K562 (cell line): ENCODE results near the gene ZFYVE19. TPM values are rescaled to one million over a fixed set of nuclear protein-coding genes. Genes with fewer than 3 reads are reported as not detected.

Source experiments
- ATAC-seq: fragments of 200-7000 bp; cut with Tn5 transposase; 3 replicates; pipeline ENCODE4 v1.9.1; 2020; ENCODE audit warnings: moderate library complexity
- BruUV-seq: library from RNA; stranded (reverse); fragments of 400-500 nt; replicated peaks from 2 replicates; lab custom pipeline; 2021; lab: Mats Ljungman, UMichigan
- CTCF ChIA-PET: fragments of 300-600 bp; formaldehyde crosslinking; extraction: SDS; loops from one replicate; lab custom pipeline; 2021; ENCODE audit warnings: low intra/inter-chr PET ratio; lab: Yijun Ruan, JAX
- POLR2A ChIA-PET: fragments of 300-600, 350-650 bp; sonication (Branson Sonifier 250); formaldehyde crosslinking; extraction: SDS; loops from one replicate; lab custom pipeline; 2021; ENCODE audit warnings: antibody characterized with exemption, inconsistent platforms; lab: Yijun Ruan, JAX
- DNase-seq, 4 experiments: peaks; one replicate each; pipeline versions ENCODE4 v3.0.0 to v3.0.0-alpha.2; 2011 to 2018; ENCODE audit warnings: low spot score in 3 of 4, mixed read lengths in 3 of 4; ENCODE audit errors: extremely low read depth in 1 of 4
- FAIRE-seq: peaks from 2 replicates; lab custom pipeline; 2011; peaks lifted over from hg19 to GRCh38; lab: Jason Lieb, UNC
- H2AFZ ChIP-seq: 2 replicates; pipeline ENCODE4 v1.6.0; 2011; ENCODE audit warnings: low read depth, low read length, control low read depth, inconsistent platforms
- H3K27ac ChIP-seq: fragments of 200-600 bp; 3 replicates; pipeline ENCODE4 v1.8.0; 2011; ENCODE audit warnings: low read depth, mild to moderate bottlenecking, control low read depth, inconsistent platforms, low read length, moderate library complexity, mixed read lengths; ENCODE audit errors: extremely low read depth
- H3K27me3 ChIP-seq, 2 experiments: fragments of 300-600 bp in 1 of 2; 2 replicates in 1 of 2; 3 replicates in 1 of 2; pipeline versions ENCODE4 v1.6.0 to v1.8.0; 2011; ENCODE audit warnings: inconsistent platforms in 2 of 2, low read length in 2 of 2, mild to moderate bottlenecking in 1 of 2, mixed read lengths in 1 of 2, moderate library complexity in 1 of 2; ENCODE audit not compliant: control insufficient read depth in 2 of 2, insufficient read depth in 2 of 2
- H3K36me3 ChIP-seq: fragments of 300-600 bp; 3 replicates; pipeline ENCODE4 v1.8.0; 2011; ENCODE audit warnings: mild to moderate bottlenecking, low read length, inconsistent platforms; ENCODE audit not compliant: control insufficient read depth, insufficient read depth
- H3K4me1 ChIP-seq, 2 experiments: fragments of 200-600 bp in 1 of 2; replicated peaks in 1 of 2; 2 replicates in 1 of 2; 3 replicates in 1 of 2; pipeline versions ENCODE4 v1.5.1 to v1.8.0; 2011; ENCODE audit warnings: inconsistent platforms in 2 of 2, low read length in 2 of 2, mild to moderate bottlenecking in 1 of 2, mixed read lengths in 1 of 2, moderate library complexity in 1 of 2; ENCODE audit not compliant: control insufficient read depth in 2 of 2, insufficient read depth in 2 of 2
- H3K4me2 ChIP-seq: 2 replicates; pipeline ENCODE4 v1.6.1; 2011; ENCODE audit warnings: low read length, control low read depth, inconsistent platforms, mixed read lengths; ENCODE audit not compliant: insufficient read depth
- H3K4me3 ChIP-seq: fragments of 200-600 bp; sonication (generic), shearing (Covaris generic); 2 replicates; pipeline ENCODE4 v1.5.1; 2016; ENCODE audit warnings: control low read depth, inconsistent platforms
- H3K79me2 ChIP-seq: fragments of 200-600 bp; 3 replicates; pipeline ENCODE4 v1.8.0; 2011; ENCODE audit warnings: low read length, inconsistent platforms; ENCODE audit not compliant: control insufficient read depth, insufficient read depth
- H3K9ac ChIP-seq, 2 experiments: 2 replicates each; pipeline versions ENCODE4 v1.6.0 to v1.6.1; 2011; ENCODE audit warnings: low read depth in 2 of 2, low read length in 2 of 2, control low read depth in 1 of 2, inconsistent platforms in 1 of 2, mild to moderate bottlenecking in 1 of 2, mixed read lengths in 1 of 2; ENCODE audit not compliant: insufficient read depth in 1 of 2
- H3K9me1 ChIP-seq: one replicate; pipeline ENCODE4 v1.6.0; 2011; ENCODE audit warnings: inconsistent platforms, mild to moderate bottlenecking, low read length, moderate library complexity; ENCODE audit not compliant: control insufficient read depth, insufficient read depth
- H3K9me3 ChIP-seq: replicated peaks from 2 replicates; pipeline ENCODE4 v1.5.1; 2011; ENCODE audit warnings: low read depth, low read length, inconsistent platforms; ENCODE audit not compliant: control insufficient read depth, insufficient read depth
- H4K20me1 ChIP-seq: replicated peaks from 2 replicates; pipeline ENCODE4 v1.6.1; 2011; ENCODE audit warnings: low read length, inconsistent platforms, mixed read lengths; ENCODE audit not compliant: control insufficient read depth, insufficient read depth
- BHLHE40 ChIP-seq: IDR thresholded peaks from 2 replicates; pipeline ENCODE4 v1.6.1; 2011; ENCODE audit warnings: low read length, improper control_type of control experiment
- MCM2 ChIP-seq: fragments of 450-650 bp; IDR thresholded peaks from 2 replicates; pipeline ENCODE4 v1.6.1; 2017; ENCODE audit warnings: low read depth, mild to moderate bottlenecking
- PCBP1 ChIP-seq: fragments of 200-400 bp; formaldehyde crosslinking; IDR thresholded peaks from 2 replicates; pipeline ENCODE4 v1.6.1; 2018; ENCODE audit warnings: mild to moderate bottlenecking, low read depth, low read length; ENCODE audit not compliant: poor library complexity, severe bottlenecking
- WGBS: fragments of 100-300 bp; shearing (Covaris generic); methylation state at CpG from one replicate; pipeline ENCODE4 v1.1.6; 2016; ENCODE audit warnings: low coverage, mixed read lengths; ENCODE audit not compliant: insufficient coverage; ENCODE audit errors: missing lambda C conversion rate; 5-methylcytosine and 5-hydroxymethylcytosine counted together
- in situ Hi-C: fragments of 300-500 bp; cut with MboI; formaldehyde crosslinking; loops from 4 replicates; pipeline ENCODE4 v1.15.0; 2018; ENCODE audit warnings: inconsistent platforms, mixed read lengths
- intact Hi-C: fragments of 100-400 bp; cut with micrococcal nuclease; formaldehyde crosslinking; loops from 2 replicates; pipeline ENCODE4 v1.14.2; 2022
- polyA plus RNA-seq, 8 experiments: library from polyadenylated mRNA; depleted of rRNA in 4 of 8; stranded (reverse) in 5 of 8; unstranded in 3 of 8; fragments of >200 nt; fragmentation: Nextera tagmentation in 2 of 8; fragmentation: Illumina TruSeq in 1 of 8; extraction: Ambion mirVana in 2 of 8; extraction: Trizol in 1 of 8; gene quantifications; 2 replicates each; pipeline versions ENCODE4 v1.2.1 to v1.2.3, GENCODE V29; 2011 to 2014; ENCODE audit warnings: inconsistent platforms in 1 of 8, missing spikeins in 1 of 8
- total RNA-seq, 7 experiments: library from RNA; depleted of rRNA in 6 of 7; stranded (reverse); fragments of >200 nt in 6 of 7; fragmentation: Illumina TruSeq in 2 of 7; extraction: Trizol in 2 of 7; gene quantifications; 2 replicates each; pipeline versions ENCODE4 v1.2.1 to v1.2.3, GENCODE V29; 2011 to 2021; ENCODE audit warnings: low replicate concordance in 1 of 7
- TF ChIP-seq, protein P1 (sequence below): fragments of 450-650 bp; IDR thresholded peaks from 2 replicates; pipeline ENCODE4 v1.6.1; 2016
- TF ChIP-seq, protein P2 (sequence below): sonication (generic); formaldehyde crosslinking; IDR thresholded peaks from 2 replicates; pipeline ENCODE4 v1.9.0; 2022; ENCODE audit warnings: mild to moderate bottlenecking, missing genetic modification reagents
- TF ChIP-seq, protein P3 (sequence below): sonication (generic); formaldehyde crosslinking; IDR thresholded peaks from 2 replicates; pipeline ENCODE4 v1.8.0; 2022; ENCODE audit warnings: mild to moderate bottlenecking, low read depth, missing genetic modification reagents

ZFYVE19 gene
- total and polyA plus RNA-seq, 9 of the 15 experiments (the other 6 are each of a cell fraction or from before 2014, with no cell fraction given): 1.5 to 36.8 (median 19.9) TPM

DNA sequence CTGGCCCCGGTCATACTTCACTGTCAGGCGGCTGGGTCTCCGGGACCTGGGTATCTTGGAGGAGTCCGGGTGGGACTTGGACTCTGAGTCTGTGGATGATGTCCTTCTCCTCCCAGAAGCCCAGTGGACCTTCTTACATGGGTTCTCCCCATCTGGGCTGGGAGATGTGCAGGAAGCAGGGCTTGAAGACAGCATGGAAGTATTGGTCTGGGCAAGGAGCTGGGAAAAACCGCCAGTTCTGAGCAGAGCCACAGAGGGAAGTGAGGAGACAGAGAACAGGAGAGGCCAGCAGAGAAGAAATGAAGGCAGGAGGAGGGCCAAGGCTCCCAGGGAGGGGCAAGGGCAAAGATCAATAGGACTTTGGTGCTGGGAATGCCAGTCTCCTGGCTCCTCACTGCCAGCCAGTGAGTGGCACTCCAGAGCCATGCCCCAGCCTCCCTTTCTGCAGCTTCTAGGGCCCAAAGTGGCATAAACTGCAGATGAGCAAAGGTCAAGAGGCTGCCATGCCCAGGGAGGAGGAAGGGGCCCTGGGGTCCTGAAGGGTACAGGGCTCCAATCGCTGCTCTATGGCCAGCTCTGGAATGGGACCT lies 21.7 kb downstream of the ZFYVE19 start, which contains the start of gene PPP1R14D:
PPP1R14D (minus strand) TSS at position 262 of the 590 bp plus-strand sequence; CDS start at position 195, 67 bp downstream.
- TF ChIP-seq, protein P1, sequence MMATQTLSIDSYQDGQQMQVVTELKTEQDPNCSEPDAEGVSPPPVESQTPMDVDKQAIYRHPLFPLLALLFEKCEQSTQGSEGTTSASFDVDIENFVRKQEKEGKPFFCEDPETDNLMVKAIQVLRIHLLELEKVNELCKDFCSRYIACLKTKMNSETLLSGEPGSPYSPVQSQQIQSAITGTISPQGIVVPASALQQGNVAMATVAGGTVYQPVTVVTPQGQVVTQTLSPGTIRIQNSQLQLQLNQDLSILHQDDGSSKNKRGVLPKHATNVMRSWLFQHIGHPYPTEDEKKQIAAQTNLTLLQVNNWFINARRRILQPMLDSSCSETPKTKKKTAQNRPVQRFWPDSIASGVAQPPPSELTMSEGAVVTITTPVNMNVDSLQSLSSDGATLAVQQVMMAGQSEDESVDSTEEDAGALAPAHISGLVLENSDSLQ: peak; percentile 39; the same call in 1 of the 2 replicates
- TF ChIP-seq, protein P2, sequence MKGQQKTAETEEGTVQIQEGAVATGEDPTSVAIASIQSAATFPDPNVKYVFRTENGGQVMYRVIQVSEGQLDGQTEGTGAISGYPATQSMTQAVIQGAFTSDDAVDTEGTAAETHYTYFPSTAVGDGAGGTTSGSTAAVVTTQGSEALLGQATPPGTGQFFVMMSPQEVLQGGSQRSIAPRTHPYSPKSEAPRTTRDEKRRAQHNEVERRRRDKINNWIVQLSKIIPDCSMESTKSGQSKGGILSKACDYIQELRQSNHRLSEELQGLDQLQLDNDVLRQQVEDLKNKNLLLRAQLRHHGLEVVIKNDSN: no peak
- no peak for TF ChIP-seq MCM2
- TF ChIP-seq BHLHE40: no peak
- TF ChIP-seq, protein P3, sequence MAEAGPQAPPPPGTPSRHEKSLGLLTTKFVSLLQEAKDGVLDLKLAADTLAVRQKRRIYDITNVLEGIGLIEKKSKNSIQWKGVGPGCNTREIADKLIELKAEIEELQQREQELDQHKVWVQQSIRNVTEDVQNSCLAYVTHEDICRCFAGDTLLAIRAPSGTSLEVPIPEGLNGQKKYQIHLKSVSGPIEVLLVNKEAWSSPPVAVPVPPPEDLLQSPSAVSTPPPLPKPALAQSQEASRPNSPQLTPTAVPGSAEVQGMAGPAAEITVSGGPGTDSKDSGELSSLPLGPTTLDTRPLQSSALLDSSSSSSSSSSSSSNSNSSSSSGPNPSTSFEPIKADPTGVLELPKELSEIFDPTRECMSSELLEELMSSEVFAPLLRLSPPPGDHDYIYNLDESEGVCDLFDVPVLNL (CRISPR knock-in tag): no peak
- TF ChIP-seq PCBP1: no peak
- TF ChIP-seq, all 486 proteins: peak for 1
- peaks cover 5 to 28% of the 10 kb centered on the region in 2 experiments; a peak in 4 of 5 replicates for H3K4me1 ChIP-seq
- intact Hi-C loops (no loop called here), in situ Hi-C loops (no loop called here)
- H3K9me3 ChIP-seq: no peaks in the 10 kb centered on the region
- POLR2A ChIA-PET: interaction anchor here (0.6 to 1.4 kb wide), 6 partner anchors 9 to 288 kb away, joined by 3 to 10 read pairs (median 4); partner anchors contain the start of gene INO80
- DNase-seq (no peak), ATAC-seq (peak; percentile 37; the same call in 2 of the 3 replicates), FAIRE-seq (no peak)
- H4K20me1 ChIP-seq: peaks cover 4% of the 10 kb centered on the region
- peak within 1 kb of the TSS; percentile 17; the same call in 1 of the 2 replicates for H3K4me2 ChIP-seq
- H3K36me3 ChIP-seq: no peaks in the 10 kb centered on the region
- no peaks in the 10 kb centered on the region for H3K27me3 ChIP-seq
- no TSS peak for BruUV-seq
- no peaks in the 10 kb centered on the region for H3K79me2 ChIP-seq
- WGBS: 49% methylated on average over 6 of the region's 6 CpGs
- no peak within 1 kb of the TSS for H3K27ac ChIP-seq
- CTCF ChIA-PET: interaction anchor here (0.7 kb wide), 1 partner anchor 12 kb away, joined by 4 read pairs; no protein-coding TSS in a partner anchor
- H2AFZ ChIP-seq: peak within 1 kb of the TSS; percentile 88
- no peak within 1 kb of the TSS for H3K4me3 ChIP-seq
- H3K9me1 ChIP-seq: no peaks in the 10 kb centered on the region
- no peak within 1 kb of the TSS for H3K9ac ChIP-seq
